Upper lobe of left lung (tissue), 4 donors: ENCODE measurements around the gene HEXA.

ENCODE experiments used
- EP300 ChIP-seq, 4 donors: sonication (generic); formaldehyde crosslinking; IDR thresholded peaks; one replicate each; pipeline ENCODE4 v1.5.1; 2017; ENCODE audit warnings: antibody characterized with exemption in 4 of 4, control low read depth in 2 of 4
- POLR2A ChIP-seq, 4 donors: fragments of 450-650 bp; IDR thresholded peaks; one replicate each; pipeline ENCODE4 v1.5.1; 2016 to 2017; ENCODE audit warnings: antibody characterized with exemption in 4 of 4, mild to moderate bottlenecking in 2 of 4
- TF ChIP-seq, protein P1 (sequence below), 6 experiments: fragments of 450-650 bp in 4 of 6; fragments of 200-600 bp in 2 of 6; sonication (generic) in 2 of 6; IDR thresholded peaks; one replicate each; pipeline ENCODE4 v1.5.1; 2016 to 2019; ENCODE audit warnings: antibody characterized with exemption in 6 of 6

DNA sequence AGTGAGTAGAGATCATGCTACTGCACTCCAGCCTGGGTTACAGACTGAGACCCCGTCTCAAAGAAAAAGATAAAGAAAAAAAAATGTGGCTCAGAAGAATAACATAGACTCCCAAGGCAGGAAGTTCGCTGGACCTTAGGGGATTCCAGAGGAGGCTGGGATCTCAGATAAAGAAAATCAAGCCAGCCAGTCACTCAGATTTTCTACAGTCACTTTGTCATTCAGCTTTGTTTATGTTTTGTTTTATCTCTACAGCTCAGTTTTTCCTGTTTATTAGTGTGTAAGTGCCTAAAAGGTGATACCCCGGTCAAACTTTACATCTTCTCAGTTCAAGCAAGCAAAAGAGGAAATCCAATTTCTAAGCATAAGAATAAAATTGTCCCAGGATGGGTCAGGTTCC is 28.5 kb upstream of the HEXA start:
- TF ChIP-seq, protein P1, sequence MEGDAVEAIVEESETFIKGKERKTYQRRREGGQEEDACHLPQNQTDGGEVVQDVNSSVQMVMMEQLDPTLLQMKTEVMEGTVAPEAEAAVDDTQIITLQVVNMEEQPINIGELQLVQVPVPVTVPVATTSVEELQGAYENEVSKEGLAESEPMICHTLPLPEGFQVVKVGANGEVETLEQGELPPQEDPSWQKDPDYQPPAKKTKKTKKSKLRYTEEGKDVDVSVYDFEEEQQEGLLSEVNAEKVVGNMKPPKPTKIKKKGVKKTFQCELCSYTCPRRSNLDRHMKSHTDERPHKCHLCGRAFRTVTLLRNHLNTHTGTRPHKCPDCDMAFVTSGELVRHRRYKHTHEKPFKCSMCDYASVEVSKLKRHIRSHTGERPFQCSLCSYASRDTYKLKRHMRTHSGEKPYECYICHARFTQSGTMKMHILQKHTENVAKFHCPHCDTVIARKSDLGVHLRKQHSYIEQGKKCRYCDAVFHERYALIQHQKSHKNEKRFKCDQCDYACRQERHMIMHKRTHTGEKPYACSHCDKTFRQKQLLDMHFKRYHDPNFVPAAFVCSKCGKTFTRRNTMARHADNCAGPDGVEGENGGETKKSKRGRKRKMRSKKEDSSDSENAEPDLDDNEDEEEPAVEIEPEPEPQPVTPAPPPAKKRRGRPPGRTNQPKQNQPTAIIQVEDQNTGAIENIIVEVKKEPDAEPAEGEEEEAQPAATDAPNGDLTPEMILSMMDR (IDR thresholded peaks at IDR 0.05): no peak
- TF ChIP-seq EP300 (IDR thresholded peaks at IDR 0.05): peak in 2 of 4 donors; percentile 67 to 72
- TF ChIP-seq POLR2A (IDR thresholded peaks at IDR 0.05): no peak
